Measurements from ENCODE around the gene STPG1.

The STPG1 gene

GRCh38 chr1:24379733-24380315, 33.8 kb downstream of the STPG1 start:
- Histone ChIP-seq H3K9me3 (ENCODE audit: severe bottlenecking) (no peaks in the 10 kb centered on the region), H3K27ac (ENCODE audit: poor library complexity, severe bottlenecking) (peak overlapping the region; percentile 99), H3K4me1 (ENCODE audit: insufficient read depth, poor library complexity, severe bottlenecking) (peaks cover 75% of the 10 kb centered on the region), H3K27me3 (ENCODE audit: insufficient read depth, poor library complexity, severe bottlenecking) (no peaks in the 10 kb centered on the region), H3K36me3 (ENCODE audit: low read depth) (peaks cover 25% of the 10 kb centered on the region), H3K4me3 (ENCODE audit: severe bottlenecking) (no peak overlapping the region)
- TF ChIP-seq CTCF (IDR thresholded peaks at IDR 0.05; ENCODE audit: poor library complexity, severe bottlenecking), result no peak
- peak; percentile 43 for ATAC-seq (ENCODE audit: low read depth)
- DNase-seq (ENCODE audit: low spot score), result no peak

GRCh38 chr1:24374891-24375786, 38.4 kb downstream of the STPG1 start:
- no peaks in the 10 kb centered on the region for H3K27me3 ChIP-seq (ENCODE audit: insufficient read depth, poor library complexity, severe bottlenecking)
- H3K27ac ChIP-seq (ENCODE audit: poor library complexity, severe bottlenecking), result peak overlapping the region; percentile 99
- DNase-seq (ENCODE audit: low spot score) (peak; percentile 61), ATAC-seq (ENCODE audit: low read depth) (peak; percentile 88)
- no peak for TF ChIP-seq CTCF (IDR thresholded peaks at IDR 0.05; ENCODE audit: poor library complexity, severe bottlenecking)
- H3K4me1 ChIP-seq (ENCODE audit: insufficient read depth, poor library complexity, severe bottlenecking), result peaks cover 37% of the 10 kb centered on the region
- no peak overlapping the region for H3K4me3 ChIP-seq (ENCODE audit: severe bottlenecking)
- peaks cover 19% of the 10 kb centered on the region for H3K36me3 ChIP-seq (ENCODE audit: low read depth)
- H3K9me3 ChIP-seq (ENCODE audit: severe bottlenecking), result no peaks in the 10 kb centered on the region

GRCh38 chr1:24373710-24374109, 39.9 kb downstream of the STPG1 start:
- DNase-seq (ENCODE audit: low spot score), result peak; percentile 12
- no peak for TF ChIP-seq CTCF (IDR thresholded peaks at IDR 0.05; ENCODE audit: poor library complexity, severe bottlenecking)
- no peaks in the 10 kb centered on the region for H3K9me3 ChIP-seq (ENCODE audit: severe bottlenecking)
- ATAC-seq (ENCODE audit: low read depth), result no peak
- H3K4me1 ChIP-seq (ENCODE audit: insufficient read depth, poor library complexity, severe bottlenecking), result peaks cover 25% of the 10 kb centered on the region
- H3K4me3 ChIP-seq (ENCODE audit: severe bottlenecking), result no peak overlapping the region
- peak overlapping the region; percentile 99 for H3K27ac ChIP-seq (ENCODE audit: poor library complexity, severe bottlenecking)
- H3K36me3 ChIP-seq (ENCODE audit: low read depth), result peaks cover 18% of the 10 kb centered on the region
- no peaks in the 10 kb centered on the region for H3K27me3 ChIP-seq (ENCODE audit: insufficient read depth, poor library complexity, severe bottlenecking)

GRCh38 chr1:24373044-24373443, 40.5 kb downstream of the STPG1 start:
- Histone ChIP-seq H3K27me3 (ENCODE audit: insufficient read depth, poor library complexity, severe bottlenecking) (no peaks in the 10 kb centered on the region), H3K9me3 (ENCODE audit: severe bottlenecking) (no peaks in the 10 kb centered on the region), H3K4me1 (ENCODE audit: insufficient read depth, poor library complexity, severe bottlenecking) (peaks cover 24% of the 10 kb centered on the region), H3K4me3 (ENCODE audit: severe bottlenecking) (no peak overlapping the region), H3K36me3 (ENCODE audit: low read depth) (peaks cover 17% of the 10 kb centered on the region), H3K27ac (ENCODE audit: poor library complexity, severe bottlenecking) (peak overlapping the region; percentile 99)
- no peak for ATAC-seq (ENCODE audit: low read depth)
- TF ChIP-seq CTCF (IDR thresholded peaks at IDR 0.05; ENCODE audit: poor library complexity, severe bottlenecking), result no peak
- DNase-seq (ENCODE audit: low spot score), result peak; percentile 20

Measured in RWPE2 (cell line).